ENCODE measurements around the gene TBCD.

The TBCD gene

DNA sequence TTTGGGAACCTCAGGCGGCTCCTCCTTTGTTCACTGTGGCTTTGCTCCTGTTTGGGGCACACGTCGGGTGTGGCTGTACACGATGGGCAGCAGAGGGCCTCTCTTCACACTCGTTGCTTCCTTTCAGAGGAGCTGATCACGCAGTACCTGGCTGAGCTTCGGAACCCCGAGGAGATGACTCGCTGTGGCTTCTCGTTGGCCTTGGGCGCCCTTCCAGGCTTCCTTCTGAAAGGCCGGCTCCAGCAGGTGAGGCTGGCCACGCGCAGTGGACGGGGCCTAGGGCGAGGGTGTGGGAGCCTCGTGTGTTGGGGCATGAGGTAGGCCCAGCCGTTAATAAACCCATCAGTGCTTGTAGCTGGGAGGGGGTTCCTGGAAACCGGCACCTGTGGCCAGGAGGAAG, 172.9 kb downstream of the TBCD start:
- TF ChIP-seq, protein P1, sequence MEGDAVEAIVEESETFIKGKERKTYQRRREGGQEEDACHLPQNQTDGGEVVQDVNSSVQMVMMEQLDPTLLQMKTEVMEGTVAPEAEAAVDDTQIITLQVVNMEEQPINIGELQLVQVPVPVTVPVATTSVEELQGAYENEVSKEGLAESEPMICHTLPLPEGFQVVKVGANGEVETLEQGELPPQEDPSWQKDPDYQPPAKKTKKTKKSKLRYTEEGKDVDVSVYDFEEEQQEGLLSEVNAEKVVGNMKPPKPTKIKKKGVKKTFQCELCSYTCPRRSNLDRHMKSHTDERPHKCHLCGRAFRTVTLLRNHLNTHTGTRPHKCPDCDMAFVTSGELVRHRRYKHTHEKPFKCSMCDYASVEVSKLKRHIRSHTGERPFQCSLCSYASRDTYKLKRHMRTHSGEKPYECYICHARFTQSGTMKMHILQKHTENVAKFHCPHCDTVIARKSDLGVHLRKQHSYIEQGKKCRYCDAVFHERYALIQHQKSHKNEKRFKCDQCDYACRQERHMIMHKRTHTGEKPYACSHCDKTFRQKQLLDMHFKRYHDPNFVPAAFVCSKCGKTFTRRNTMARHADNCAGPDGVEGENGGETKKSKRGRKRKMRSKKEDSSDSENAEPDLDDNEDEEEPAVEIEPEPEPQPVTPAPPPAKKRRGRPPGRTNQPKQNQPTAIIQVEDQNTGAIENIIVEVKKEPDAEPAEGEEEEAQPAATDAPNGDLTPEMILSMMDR (IDR thresholded peaks at IDR 0.05; ENCODE audit: borderline replicate concordance, control extremely low read depth, extremely low read depth, insufficient read depth, missing control alignments), result no peak
- DNase-seq (ENCODE audit: low spot score), result no peak
- in situ Hi-C loops (cut with MboI; ENCODE audit: low sequenced_read_pairs, unreplicated experiment), result loop anchor here (10.0 kb wide), 1 partner anchor 140 kb away; no protein-coding TSS in a partner anchor

DNA sequence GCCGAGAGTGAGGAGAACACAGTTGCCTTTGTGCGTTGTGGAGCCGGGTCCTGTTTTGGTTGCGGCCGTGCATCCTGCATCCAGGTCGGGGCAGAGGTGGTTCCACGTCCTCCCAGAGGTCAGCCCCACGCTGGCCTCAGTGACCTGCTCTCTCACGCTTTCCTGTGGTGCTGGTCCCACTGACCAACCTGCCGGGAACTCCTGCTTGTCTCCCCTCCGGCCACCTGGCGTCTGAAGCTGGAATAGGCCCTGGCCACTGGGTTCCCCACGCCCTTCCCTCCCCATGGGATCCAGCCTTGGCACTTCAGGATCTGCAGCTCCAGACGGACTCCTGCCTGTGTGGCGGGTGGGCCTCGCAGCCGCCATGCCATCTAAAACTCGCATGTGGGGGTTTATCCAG, 173.5 kb downstream of the TBCD start:
- DNase-seq (ENCODE audit: low spot score), result no peak
- TF ChIP-seq, protein P1 (IDR thresholded peaks at IDR 0.05; ENCODE audit: borderline replicate concordance, control extremely low read depth, extremely low read depth, insufficient read depth, missing control alignments), result no peak
- in situ Hi-C loops (cut with MboI; ENCODE audit: low sequenced_read_pairs, unreplicated experiment), result loop anchor here (10.0 kb wide), 1 partner anchor 141 kb away; no protein-coding TSS in a partner anchor

DNA sequence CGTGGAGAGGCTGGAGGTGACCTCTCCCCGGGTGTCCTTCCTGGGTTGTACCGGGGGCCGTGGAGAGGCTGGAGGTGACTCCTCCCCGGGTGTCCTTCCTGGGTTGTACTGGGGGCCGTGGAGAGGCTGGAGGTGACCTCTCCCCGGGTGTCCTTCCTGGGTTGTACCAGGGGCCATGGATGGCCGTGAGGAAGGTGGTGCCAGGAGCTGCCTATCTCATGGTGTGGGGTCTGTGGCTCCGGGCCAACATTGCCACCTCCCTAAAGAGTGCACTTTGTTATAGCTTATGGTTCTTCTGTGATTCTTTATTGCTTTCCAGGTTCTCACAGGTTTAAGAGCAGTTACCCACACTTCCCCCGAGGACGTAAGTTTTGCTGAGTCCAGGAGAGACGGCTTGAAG, 174.2 kb downstream of the TBCD start:
- no peak for DNase-seq (ENCODE audit: low spot score)
- in situ Hi-C loops (cut with MboI; ENCODE audit: low sequenced_read_pairs, unreplicated experiment), result loop anchor here (10.0 kb wide), 1 partner anchor 141 kb away; no protein-coding TSS in a partner anchor
- TF ChIP-seq, protein P1 (IDR thresholded peaks at IDR 0.05; ENCODE audit: borderline replicate concordance, control extremely low read depth, extremely low read depth, insufficient read depth, missing control alignments), result no peak

DNA sequence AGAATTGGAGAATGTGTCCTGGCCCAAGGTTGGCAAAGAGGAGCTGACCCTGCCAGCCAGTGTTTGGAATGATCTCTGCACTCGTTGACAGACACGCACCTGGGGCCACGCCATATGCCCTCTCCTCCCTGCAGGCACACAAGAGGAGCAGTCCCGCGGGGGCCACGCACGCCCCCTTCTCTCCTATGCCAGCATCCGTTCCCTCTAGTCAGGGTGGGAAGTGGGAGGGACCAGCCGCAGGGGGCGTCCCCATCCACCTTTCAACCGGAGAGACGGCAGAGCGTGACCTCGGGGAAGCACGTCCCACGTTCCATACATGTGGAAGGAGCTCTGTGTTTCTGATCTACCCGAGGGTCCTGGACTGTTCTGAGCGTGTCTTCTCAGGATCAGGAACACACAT, 174.9 kb downstream of the TBCD start:
- in situ Hi-C loops (cut with MboI; ENCODE audit: low sequenced_read_pairs, unreplicated experiment), result loop anchor here (10.0 kb wide), 1 partner anchor 142 kb away; no protein-coding TSS in a partner anchor

DNA sequence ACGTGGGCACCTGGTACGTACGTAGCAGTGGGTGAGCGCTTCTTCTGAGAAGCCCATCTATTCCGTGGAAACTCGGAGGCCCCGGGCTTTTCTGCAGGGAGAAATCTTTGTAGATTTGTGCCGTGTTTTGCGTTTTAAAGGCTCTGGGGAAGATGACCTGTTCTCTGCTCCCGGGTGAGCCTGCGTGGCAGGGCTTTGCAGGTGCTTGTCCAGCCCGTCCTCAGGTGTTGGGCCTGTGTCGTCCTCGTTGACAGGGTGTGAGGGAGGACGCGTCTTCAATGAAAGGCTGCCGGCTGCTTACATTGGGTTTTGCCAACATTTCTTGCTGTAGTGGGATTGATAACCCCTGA, 175.4 kb downstream of the TBCD start:
- TF ChIP-seq, protein P1 (IDR thresholded peaks at IDR 0.05; ENCODE audit: borderline replicate concordance, control extremely low read depth, extremely low read depth, insufficient read depth, missing control alignments), result no peak
- in situ Hi-C loops (cut with MboI; ENCODE audit: low sequenced_read_pairs, unreplicated experiment), result loop anchor here (10.0 kb wide), 1 partner anchor 142 kb away; no protein-coding TSS in a partner anchor
- no peak for DNase-seq (ENCODE audit: low spot score)

More for the DNA sequence above, 174.9 kb downstream of the TBCD start:
- DNase-seq (ENCODE audit: low spot score), result no peak
- TF ChIP-seq, protein P1 (IDR thresholded peaks at IDR 0.05; ENCODE audit: borderline replicate concordance, control extremely low read depth, extremely low read depth, insufficient read depth, missing control alignments), result no peak

DNA sequence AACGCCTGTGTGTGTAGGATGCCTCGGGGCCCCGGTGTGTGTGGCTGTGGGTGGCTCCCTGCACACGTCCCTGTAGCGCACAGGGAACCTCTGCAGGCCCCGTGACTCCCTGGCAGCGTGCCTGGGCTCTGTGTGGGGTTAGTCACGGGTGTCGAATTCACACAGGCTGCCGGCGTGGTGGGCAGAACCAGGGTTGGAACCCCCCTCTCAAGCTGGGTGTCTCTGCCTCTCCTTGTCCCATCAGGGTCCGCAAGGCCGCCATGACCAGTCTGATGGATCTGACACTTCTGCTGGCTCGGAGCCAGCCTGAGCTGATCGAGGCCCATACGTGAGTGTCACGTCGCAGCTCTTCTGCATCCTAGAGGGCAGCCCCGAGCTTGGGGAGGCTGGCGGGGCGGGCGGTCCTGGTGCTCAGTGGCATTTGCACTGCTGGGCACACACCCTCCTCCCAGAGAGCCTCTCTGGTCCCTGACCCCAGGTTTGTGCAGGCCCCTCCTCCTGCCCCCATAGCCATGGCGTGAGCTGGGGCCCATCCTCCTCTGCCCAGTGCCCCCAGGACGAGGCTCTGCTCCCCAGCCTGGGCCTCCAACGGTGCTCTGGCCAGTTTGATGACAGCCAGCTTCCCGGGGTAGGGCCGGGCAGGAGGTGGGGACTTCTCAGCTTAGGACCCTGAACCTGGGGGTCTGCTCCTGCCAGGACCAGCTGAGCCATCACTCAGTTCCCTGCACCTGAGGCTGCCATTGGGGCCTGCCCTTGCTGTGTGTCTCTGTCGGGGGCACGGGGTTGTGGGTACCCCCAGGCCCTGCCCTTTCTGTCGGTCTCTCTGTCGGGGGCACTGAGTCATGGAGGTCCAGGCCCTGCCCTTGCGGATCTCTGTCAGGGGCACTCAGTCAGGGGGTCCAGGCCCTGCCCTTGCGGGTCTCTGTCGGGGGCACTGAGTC, 176.1 kb downstream of the TBCD start:
- TF ChIP-seq, protein P1 (IDR thresholded peaks at IDR 0.05; ENCODE audit: borderline replicate concordance, control extremely low read depth, extremely low read depth, insufficient read depth, missing control alignments), result no peak
- no peak for DNase-seq (ENCODE audit: low spot score)
- in situ Hi-C loops (cut with MboI; ENCODE audit: low sequenced_read_pairs, unreplicated experiment), result loop anchor here (10.0 kb wide), 1 partner anchor 143 kb away; no protein-coding TSS in a partner anchor

All from GM13976 (cell line).